Choroid plexus epithelial cell (primary cell): ENCODE data around the gene CELA1.

Experiments used
- DNase-seq: peaks from one replicate; pipeline ENCODE4 v3.0.0-alpha.2; 2010; ENCODE audit warnings: low read depth
- H3K4me3 ChIP-seq: 2 replicates; pipeline ENCODE4 v1.5.1; 2011; ENCODE audit warnings: low read depth, mild to moderate bottlenecking, control low read depth, low read length, moderate library complexity
- CTCF ChIP-seq: conservative IDR thresholded peaks from 2 replicates; pipeline ENCODE4 v1.5.1; 2011; ENCODE audit warnings: low read depth, mild to moderate bottlenecking, control low read depth, inconsistent platforms, low read length, moderate library complexity

The CELA1 gene

GRCh38 chr12:51358496-51358895, 12.0 kb upstream of the CELA1 start:
- no peak for DNase-seq
- H3K4me3 ChIP-seq: no peak overlapping the region
- no peak for TF ChIP-seq CTCF

- no peak for DNase-seq
- no peak overlapping the region for H3K4me3 ChIP-seq
- TF ChIP-seq CTCF: no peak
These were observed 11.0 kb upstream of the CELA1 start for GRCh38 chr12:51357374-51358047.

GRCh38 chr12:51351913-51352532, 5.5 kb upstream of the CELA1 start:
- DNase-seq: peak; percentile 88
- peak; percentile 94 for TF ChIP-seq CTCF
- no peak overlapping the region for H3K4me3 ChIP-seq

- DNase-seq: peak; percentile 28
- no peak overlapping the region for H3K4me3 ChIP-seq
- TF ChIP-seq CTCF: no peak
These were observed 2.5 kb upstream of the CELA1 start for GRCh38 chr12:51349026-51349425.

- TF ChIP-seq CTCF: no peak
- no peak for DNase-seq
- H3K4me3 ChIP-seq: no peak overlapping the region
These were observed 1.6 kb upstream of the CELA1 start for GRCh38 chr12:51348116-51348515.

GRCh38 chr12:51345681-51346080, 798 bp downstream of the CELA1 start:
- peak; percentile 33 for DNase-seq
- TF ChIP-seq CTCF: no peak
- no peak overlapping the region for H3K4me3 ChIP-seq

- TF ChIP-seq CTCF: no peak
- DNase-seq: no peak
- H3K4me3 ChIP-seq: no peak overlapping the region
These were observed 3.3 kb downstream of the CELA1 start for GRCh38 chr12:51343201-51343600.
